ENCODE results near the gene MTA1.
A peak's percentile ranks its signal among the peaks of the same experiment; 100 is the strongest.

The MTA1 gene

GRCh38 chr14:105388110-105388951 lies 31.3 kb upstream of the MTA1 start:
- DNase-seq, result no peak

GRCh38 chr14:105388976-105389375 lies 30.7 kb upstream of the MTA1 start:
- no peak for DNase-seq

- DNase-seq, result no peak
Measured at GRCh38 chr14:105389534-105389933, 30.1 kb upstream of the MTA1 start.

- DNase-seq, result no peak
Measured at GRCh38 chr14:105389976-105390848, 29.4 kb upstream of the MTA1 start.

GRCh38 chr14:105390849-105391500 lies 28.7 kb upstream of the MTA1 start:
- DNase-seq, result no peak

- no peak for DNase-seq
Measured at GRCh38 chr14:105391541-105391940, 28.1 kb upstream of the MTA1 start.

GRCh38 chr14:105392131-105393090 lies 27.2 kb upstream of the MTA1 start:
- DNase-seq, result peak; percentile 47

- no peak for DNase-seq
Measured at GRCh38 chr14:105393151-105393550, 26.5 kb upstream of the MTA1 start.

GRCh38 chr14:105394714-105395537 lies 24.7 kb upstream of the MTA1 start:
- DNase-seq, result peak; percentile 44

- DNase-seq, result no peak
Measured at GRCh38 chr14:105395538-105395854, 24.1 kb upstream of the MTA1 start.

- DNase-seq, result peak; percentile 51
Measured at GRCh38 chr14:105397350-105397931, 22.2 kb upstream of the MTA1 start.

- DNase-seq, result peak; percentile 94
Measured at GRCh38 chr14:105398044-105398725, 21.4 kb upstream of the MTA1 start, which contains the start of gene TEX22. Gene TEX22 (plus strand): TSS chr14:105398538. CDS start chr14:105399341, 803 bp downstream.

GRCh38 chr14:105398726-105399465 lies 20.7 kb upstream of the MTA1 start:
- peak; percentile 59 for DNase-seq

- DNase-seq, result no peak
Measured at GRCh38 chr14:105399466-105399775, 20.2 kb upstream of the MTA1 start.

GRCh38 chr14:105400016-105400415 lies 19.6 kb upstream of the MTA1 start:
- DNase-seq, result no peak

GRCh38 chr14:105401699-105402098 lies 17.9 kb upstream of the MTA1 start:
- no peak for DNase-seq

- DNase-seq, result no peak
Measured at GRCh38 chr14:105408592-105408991, 11.0 kb upstream of the MTA1 start.

GRCh38 chr14:105409364-105409763 lies 10.3 kb upstream of the MTA1 start:
- no peak for DNase-seq

- DNase-seq, result no peak
Measured at GRCh38 chr14:105410642-105411016, 9.0 kb upstream of the MTA1 start.

Data from retina (tissue), 1 donor.